Heart left ventricle (tissue), 16 donors: ENCODE data around the gene ZGPAT. TPM values are rescaled to one million over a fixed set of nuclear protein-coding genes. Genes with fewer than 3 reads are reported as not detected.

Source experiments
- ATAC-seq, 4 donors: fragments of 200-7000 bp; cut with Tn5 transposase; one replicate each; pipeline ENCODE4 v1.9.1; 2020 to 2022; ENCODE audit warnings: moderate library complexity in 4 of 4, mild to moderate bottlenecking in 3 of 4, moderate number of reproducible peaks in 1 of 4
- DNase-seq, 5 donors: peaks; one replicate each; pipeline ENCODE4 v3.0.0-alpha.2; 2020
- H3K27ac ChIP-seq, 12 donors: fragments of 200-600 bp; sonication (generic) in 4 of 12; one replicate each; pipeline versions ENCODE4 v1.5.0 to v1.8.0; 2016 to 2022; ENCODE audit warnings: mild to moderate bottlenecking in 2 of 12
- H3K27me3 ChIP-seq, 9 donors: fragments of 200-600 bp; sonication (generic) in 2 of 9; one replicate each; pipeline versions ENCODE4 v1.5.1 to v1.8.0; 2016 to 2022; ENCODE audit warnings: mild to moderate bottlenecking in 3 of 9
- H3K36me3 ChIP-seq, 9 donors: fragments of 200-600 bp; sonication (generic) in 2 of 9; one replicate each; pipeline versions ENCODE4 v1.5.0 to v1.8.0; 2018 to 2022; ENCODE audit warnings: mild to moderate bottlenecking in 2 of 9
- H3K4me1 ChIP-seq, 12 donors: fragments of 200-600 bp; sonication (generic) in 4 of 12; one replicate each; pipeline versions ENCODE4 v1.5.0 to v1.8.0; 2016 to 2022; ENCODE audit warnings: mild to moderate bottlenecking in 3 of 12
- H3K4me3 ChIP-seq, 12 donors: fragments of 200-600 bp; sonication (generic) in 4 of 12; one replicate each; pipeline versions ENCODE4 v1.5.0 to v1.8.0; 2017 to 2022; ENCODE audit warnings: mild to moderate bottlenecking in 9 of 12, moderate library complexity in 4 of 12
- H3K9me3 ChIP-seq, 12 donors: fragments of 200-600 bp; sonication (generic) in 4 of 12; one replicate each; pipeline versions ENCODE4 v1.5.0 to v1.8.0; 2016 to 2022; ENCODE audit warnings: mild to moderate bottlenecking in 1 of 12
- CTCF ChIP-seq, 12 donors: fragments of 200-600 bp; sonication (generic) in 4 of 12; IDR thresholded peaks; one replicate each; pipeline versions ENCODE4 v1.5.0 to v1.8.0; 2018 to 2022; ENCODE audit warnings: antibody characterized with exemption in 12 of 12, mild to moderate bottlenecking in 5 of 12
- POLR2A ChIP-seq, 2 donors: fragments of 450-650 bp; IDR thresholded peaks; one replicate each; pipeline ENCODE4 v1.6.1; 2017; ENCODE audit warnings: antibody characterized with exemption in 2 of 2, mild to moderate bottlenecking in 2 of 2, moderate library complexity in 2 of 2
- WGBS, 4 donors: extraction: QIAGEN DNeasy Blood & Tissue Kit in 2 of 4; methylation state at CpG; one replicate each; pipeline versions ENCODE4 v1.1.5 to v1.1.7; 2013 to 2018; 5-methylcytosine and 5-hydroxymethylcytosine counted together
- intact Hi-C, 10 donors: fragments of 100-400 bp; cut with DNase I; formaldehyde crosslinking; loops; one replicate each; pipeline versions ENCODE4 v1.11.1 to v1.14.2; 2022
- polyA plus RNA-seq, 2 donors: library from polyadenylated mRNA; stranded (reverse); fragments of 200-250 nt; gene quantifications; one replicate each; pipeline ENCODE4 v1.2.3, GENCODE V29; 2013
- total RNA-seq, 9 donors: library from RNA; depleted of rRNA in 2 of 9; stranded (reverse); fragments of >200 nt in 2 of 9; fragmentation: NEBNext Ultra II Directional in 3 of 9; extraction: Animal tissue kit (Norgen Biotek cat#: 25700) in 3 of 9; gene quantifications; one replicate each; pipeline versions ENCODE4 v1.1.0 to v1.2.4, GENCODE V29; 2016 to 2023
- donor health status: ischemic (EF 13 %, LVEDD 7.1; RV severe dilation, severe dysfunction).
- donor health status: healthy with polysubstance abuse.
- donor health status: DM: no; HTN: yes; CAD: no.
- donor health status: DM: no; HTN: no; CAD: no.
- donor health status: ischemic (EF 25% LVEDD 6.9; RV normal size, moderate dysfunction).
- donor health status: ischemic (EF 25% LVEDD 5.7; RV mildly dilated, moderate dysfunction).
- donor health status: healthy.
- donor health status: DM: yes; HTN: yes; CAD: no.
- donor health status: ischemic (EF 35%, LVEDD 5.7; RV mildly dilated, moderate dysfunction).
- donor health status: nonischemic (EF 11% LVEDD 7.7; RV severe dilation, severe dysfunction).
- donor health status: DM: yes; HTN: yes; CAD: no.
- donor health status: PGD.
- donor health status: ischemic (EF 29% LVEDD 5.4; RV normal size, mild dysfunction).
- donor health status: nonischemic (EF 23%, LVEDD 6.1; RV moderate dilation, normal function).

ZGPAT gene
- total and polyA plus RNA-seq, 11 donors: 12.9 to 34.4 (median 20.0) TPM

- intact Hi-C loops: loop anchor here in 1 of 10 donors (5.0 kb wide), 1 partner anchor 155 kb away; the partner anchor contains the start of gene ABHD16B
- DNase-seq (peak in 4 of 5 donors; percentile 40 to 56 (median 46)), ATAC-seq (peak in 3 of 4 donors; percentile 33 to 52 (median 43))
- TF ChIP-seq POLR2A (IDR thresholded peaks at IDR 0.05) (no peak), CTCF (IDR thresholded peaks at IDR 0.05) (peak in 6 of 12 donors; percentile 12 to 33 (median 22))
- peaks cover 0 to 3% (median 0%) of the 10 kb centered on the region in 12 donors for H3K9me3 ChIP-seq
- no peaks in the 10 kb centered on the region for H3K27me3 ChIP-seq
- H3K4me1 ChIP-seq: peaks cover 3 to 38% (median 25%) of the 10 kb centered on the region in 12 donors
- WGBS, 4 donors: 2 to 6% (median 4%) methylated on average over 22 to 56 of the region's 56 CpGs
- H3K36me3 ChIP-seq: peaks cover 0 to 67% (median 59%) of the 10 kb centered on the region in 9 donors
- peak overlapping the region; percentile 76 to 97 (median 94) for H3K27ac ChIP-seq
- H3K4me3 ChIP-seq: peak overlapping the region; percentile 53 to 98 (median 87)
Observed at GRCh38 chr20:63706852-63707557, 834 bp upstream of the ZGPAT start.

- H3K4me3 ChIP-seq: peak overlapping the region; percentile 53 to 98 (median 87)
- H3K27me3 ChIP-seq: no peaks in the 10 kb centered on the region
- H3K4me1 ChIP-seq: peaks cover 3 to 42% (median 25%) of the 10 kb centered on the region in 12 donors
- H3K36me3 ChIP-seq: peaks cover 0 to 82% (median 69%) of the 10 kb centered on the region in 9 donors
- 21 to 33% (median 23%) methylated on average over 50 to 67 of the region's 67 CpGs for WGBS, 4 donors
- no peak for ATAC-seq
- DNase-seq: peak in 2 of 5 donors; percentile 12 to 32
- H3K27ac ChIP-seq: peak overlapping the region; percentile 76 to 97 (median 94)
- peaks cover 0 to 9% (median 0%) of the 10 kb centered on the region in 12 donors for H3K9me3 ChIP-seq
- TF ChIP-seq CTCF (IDR thresholded peaks at IDR 0.05) (no peak), POLR2A (IDR thresholded peaks at IDR 0.05) (no peak)
- intact Hi-C loops: loop anchor here in 1 of 10 donors (5.0 kb wide), 1 partner anchor 154 kb away; the partner anchor contains the start of gene ABHD16B
Observed at GRCh38 chr20:63708301-63709148, 686 bp downstream of the ZGPAT start.

- H3K27ac ChIP-seq: no peak overlapping the region
- ATAC-seq (no peak), DNase-seq (no peak)
- peaks cover 0 to 82% (median 65%) of the 10 kb centered on the region in 9 donors for H3K36me3 ChIP-seq
- H3K4me1 ChIP-seq: peaks cover 3 to 42% (median 25%) of the 10 kb centered on the region in 12 donors
- H3K9me3 ChIP-seq: peaks cover 0 to 13% (median 0%) of the 10 kb centered on the region in 12 donors
- TF ChIP-seq POLR2A (IDR thresholded peaks at IDR 0.05) (no peak), CTCF (IDR thresholded peaks at IDR 0.05) (no peak)
- 89 to 91% (median 90%) methylated on average over 17 of the region's 17 CpGs for WGBS, 4 donors
- H3K4me3 ChIP-seq: peak overlapping the region in 7 of 12 donors; percentile 65 to 94 (median 87)
- H3K27me3 ChIP-seq: no peaks in the 10 kb centered on the region
- intact Hi-C loops: loop anchor here in 1 of 10 donors (5.0 kb wide), 1 partner anchor 153 kb away; the partner anchor contains the start of gene ABHD16B
Observed at GRCh38 chr20:63709149-63709527, 1.3 kb downstream of the ZGPAT start.
